Measurements from ENCODE around the gene KREMEN2.

Gene KREMEN2

GRCh38 chr16:3007957-3008689, 44.0 kb downstream of the KREMEN2 start:
- FAIRE-seq = no peak

GRCh38 chr16:3008690-3009037, 44.6 kb downstream of the KREMEN2 start:
- no peak for FAIRE-seq

GRCh38 chr16:3009568-3010390, 45.7 kb downstream of the KREMEN2 start:
- no peak for FAIRE-seq

GRCh38 chr16:3010510-3010909, 46.4 kb downstream of the KREMEN2 start:
- no peak for FAIRE-seq

GRCh38 chr16:3012246-3012645, 48.2 kb downstream of the KREMEN2 start:
- no peak for FAIRE-seq

DNA sequence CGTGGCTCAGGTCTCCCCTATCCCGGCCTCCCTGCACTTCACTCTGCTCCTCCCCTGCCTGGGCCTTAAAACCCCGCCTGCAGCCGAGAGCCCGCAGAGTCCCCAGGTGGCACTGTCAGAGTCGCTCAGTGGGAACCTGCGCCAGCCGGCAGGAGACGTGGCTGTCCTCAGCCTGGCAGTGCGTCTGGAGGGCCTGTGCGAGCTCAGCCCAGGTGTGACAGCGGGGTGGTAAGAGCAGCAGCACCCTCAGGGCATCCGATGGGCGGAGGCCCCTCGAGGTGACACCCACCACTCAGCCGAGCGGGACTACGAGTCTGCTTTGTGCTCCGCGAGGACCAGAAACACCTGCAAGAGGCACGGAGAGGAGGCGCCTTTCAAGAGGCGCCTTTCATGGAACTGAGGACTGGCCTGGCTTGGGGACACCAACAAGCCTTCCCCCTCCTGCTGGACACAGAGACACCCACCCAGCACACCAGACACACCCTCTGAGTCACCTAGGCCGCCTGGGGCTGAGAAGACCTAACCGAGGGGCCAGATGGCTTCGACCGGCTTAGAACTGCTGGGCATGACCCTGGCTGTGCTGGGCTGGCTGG, 48.8 kb downstream of the KREMEN2 start, which contains the start of gene CLDN9:
CLDN9 (plus strand) TSS at position 96 of the 593 bp plus-strand sequence; CDS start at position 536, 440 bp downstream.
- FAIRE-seq = no peak

- no peak for FAIRE-seq
These were observed 49.4 kb downstream of the KREMEN2 start for GRCh38 chr16:3013491-3013951.

GRCh38 chr16:3013998-3014690, 50.1 kb downstream of the KREMEN2 start:
- no peak for FAIRE-seq

DNA sequence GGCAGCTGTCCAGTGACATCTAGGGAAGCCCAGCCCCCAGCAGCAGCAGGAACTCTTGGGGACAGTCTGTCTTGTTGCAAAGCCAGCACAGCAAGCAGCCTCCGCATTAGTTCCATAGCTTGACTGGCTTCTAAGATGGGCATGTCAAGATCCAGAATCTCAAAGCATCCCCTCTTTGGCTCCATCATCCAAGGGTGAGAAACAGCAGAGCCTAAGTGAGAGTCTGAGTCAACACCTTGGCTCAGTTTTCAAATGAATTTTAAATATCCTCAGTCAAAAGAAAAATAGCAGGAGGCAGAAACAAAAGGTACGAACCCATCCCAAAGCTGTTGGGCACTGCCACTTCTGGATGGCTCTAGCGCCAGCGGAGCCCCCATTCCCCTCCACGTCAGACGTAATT, 50.9 kb downstream of the KREMEN2 start:
- FAIRE-seq = no peak

- FAIRE-seq = no peak
These were observed 51.9 kb downstream of the KREMEN2 start for GRCh38 chr16:3015865-3016521.

- no peak for FAIRE-seq
These were observed 53.3 kb downstream of the KREMEN2 start for GRCh38 chr16:3017344-3017743.
